Testis (tissue), 2 donors: ENCODE results near the gene GALNT9.

ENCODE experiments used
- CTCF ChIP-seq, 3 experiments: fragments of 450-650 bp in 2 of 3; fragments of 200-600 bp in 1 of 3; sonication (generic) in 1 of 3; IDR thresholded peaks; one replicate each; pipeline ENCODE4 v1.5.1; 2016 to 2019; ENCODE audit warnings: antibody characterized with exemption in 3 of 3, mild to moderate bottlenecking in 2 of 3, moderate library complexity in 1 of 3
- POLR2A ChIP-seq: fragments of 450-650 bp; IDR thresholded peaks from one replicate; pipeline ENCODE4 v1.6.1; 2017; ENCODE audit warnings: antibody characterized with exemption, mild to moderate bottlenecking, moderate library complexity

- no peak for TF ChIP-seq CTCF (IDR thresholded peaks at IDR 0.05)
- no peak for TF ChIP-seq POLR2A
These were observed 75.5 kb downstream of the GALNT9 start for GRCh38 chr12:132253698-132254480.
